ENCODE data around the gene NBDY.
"Not testable (repeated sequence)": the region's sequence is repeated elsewhere in the genome, so short reads cannot be mapped to it uniquely, and the experiment has no call there.

Gene NBDY

GRCh38 chrX:56764975-56765791 lies 36.1 kb downstream of the NBDY start:
- no peak for FAIRE-seq

DNA sequence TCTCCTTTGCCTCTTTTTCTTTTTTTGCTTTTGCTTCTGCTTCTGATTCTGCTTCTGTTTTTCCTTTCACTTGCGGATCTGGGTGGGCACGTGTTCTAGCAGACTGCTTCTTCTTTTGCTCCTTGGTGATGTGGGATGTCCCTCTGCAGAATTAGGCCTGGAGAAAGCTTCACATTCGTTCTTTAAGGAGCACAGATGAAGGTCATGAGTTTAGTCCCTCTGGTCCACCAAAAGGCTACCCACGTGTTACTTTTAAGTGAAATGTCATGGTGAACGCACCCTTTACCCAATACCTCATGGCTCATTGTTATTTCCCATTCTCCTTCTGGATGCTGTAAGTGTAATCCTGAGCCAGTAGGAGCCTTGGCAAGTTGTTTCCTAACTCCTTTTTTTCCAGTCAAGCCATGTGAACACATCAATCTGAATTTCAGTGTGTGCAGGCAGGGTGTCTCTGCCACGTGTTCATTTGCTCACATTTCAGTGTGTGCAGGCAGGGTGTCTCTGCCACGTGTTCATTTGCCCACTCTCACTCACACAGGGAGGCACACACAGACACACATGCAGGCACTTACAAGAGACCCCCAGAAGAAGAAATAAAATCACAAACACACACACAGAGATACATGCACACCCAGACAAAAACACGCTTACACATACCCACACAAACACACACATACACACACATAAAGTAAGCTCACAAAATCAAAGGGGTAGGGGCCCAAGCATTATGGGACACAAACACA lies 36.9 kb downstream of the NBDY start:
- peak; percentile 53 for FAIRE-seq

DNA sequence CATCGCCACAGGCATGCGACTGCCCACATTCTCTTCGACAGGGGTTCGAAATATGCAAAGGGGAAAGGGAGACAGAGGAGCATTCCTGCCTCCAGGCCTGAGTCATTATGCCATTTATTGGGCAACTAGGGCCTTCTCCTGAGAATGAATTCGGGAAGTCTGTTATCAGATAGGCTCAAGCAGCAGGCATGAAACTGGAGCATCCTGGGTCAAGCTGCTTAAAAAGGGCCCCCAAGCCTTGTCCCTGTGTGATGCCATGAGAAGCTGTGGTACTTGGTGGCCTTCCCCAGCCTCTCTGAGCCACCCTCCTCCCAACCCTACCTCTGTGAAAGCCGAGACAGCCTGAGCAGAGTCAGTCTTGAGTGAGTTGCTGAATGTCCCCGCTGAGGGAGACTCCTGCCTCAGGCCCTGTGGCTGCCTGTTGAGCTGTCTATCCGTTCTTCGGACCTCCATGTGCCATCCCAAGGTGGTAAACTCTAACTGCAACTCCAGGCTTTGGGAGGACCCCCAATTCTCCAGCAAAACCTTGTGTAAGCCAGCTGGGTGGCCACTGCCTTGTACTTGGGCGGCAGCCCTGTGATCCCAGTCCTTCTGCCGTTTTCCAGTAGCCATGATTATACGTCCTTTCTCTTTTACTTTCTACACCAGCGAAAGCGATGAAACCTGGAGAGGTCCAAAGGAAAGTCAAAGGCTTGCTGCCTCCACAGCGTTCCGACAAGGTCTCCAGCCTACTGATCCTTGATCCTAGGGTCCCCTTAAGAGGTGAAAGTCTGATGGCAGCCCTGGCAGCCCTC lies 37.7 kb downstream of the NBDY start:
- no peak for FAIRE-seq

DNA sequence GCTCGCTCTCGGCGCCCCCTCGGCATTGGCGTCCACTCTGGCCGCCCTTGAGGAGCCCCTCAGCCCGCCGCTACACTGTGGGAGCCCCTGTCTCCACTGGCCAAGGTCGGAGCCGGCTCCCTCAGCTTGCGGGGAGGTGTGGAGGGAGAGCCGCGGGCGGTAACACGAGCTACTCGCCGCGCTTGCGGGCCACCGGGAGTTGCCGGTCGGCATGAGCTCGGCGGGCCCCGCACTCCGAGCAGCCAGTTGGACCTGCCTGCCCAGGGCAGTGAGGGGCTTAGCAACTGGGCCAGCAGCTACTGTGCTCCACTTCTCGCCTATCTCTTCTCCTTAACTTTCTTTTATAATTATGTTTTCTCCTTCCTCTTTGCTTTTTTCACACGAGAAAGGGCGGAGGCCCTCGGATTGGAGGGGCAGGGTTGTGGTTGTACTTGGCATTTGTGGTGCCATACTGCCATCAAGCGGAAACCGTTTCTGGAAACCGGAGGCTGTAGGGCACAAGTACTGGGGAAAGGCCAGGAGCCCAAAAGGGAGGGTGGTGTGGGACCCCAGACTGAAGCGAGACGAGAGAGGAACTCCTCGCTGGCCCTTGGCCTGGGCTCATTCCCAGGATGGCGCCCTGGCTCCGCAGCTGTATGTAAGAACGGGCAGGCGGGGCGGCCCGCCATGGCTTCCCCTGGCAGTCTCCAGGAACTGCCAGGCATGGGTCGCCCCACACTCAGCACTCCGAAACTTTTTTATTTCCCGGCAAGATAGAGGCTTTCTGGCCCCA lies 38.5 kb downstream of the NBDY start:
- not testable (repeated sequence) for FAIRE-seq

DNA sequence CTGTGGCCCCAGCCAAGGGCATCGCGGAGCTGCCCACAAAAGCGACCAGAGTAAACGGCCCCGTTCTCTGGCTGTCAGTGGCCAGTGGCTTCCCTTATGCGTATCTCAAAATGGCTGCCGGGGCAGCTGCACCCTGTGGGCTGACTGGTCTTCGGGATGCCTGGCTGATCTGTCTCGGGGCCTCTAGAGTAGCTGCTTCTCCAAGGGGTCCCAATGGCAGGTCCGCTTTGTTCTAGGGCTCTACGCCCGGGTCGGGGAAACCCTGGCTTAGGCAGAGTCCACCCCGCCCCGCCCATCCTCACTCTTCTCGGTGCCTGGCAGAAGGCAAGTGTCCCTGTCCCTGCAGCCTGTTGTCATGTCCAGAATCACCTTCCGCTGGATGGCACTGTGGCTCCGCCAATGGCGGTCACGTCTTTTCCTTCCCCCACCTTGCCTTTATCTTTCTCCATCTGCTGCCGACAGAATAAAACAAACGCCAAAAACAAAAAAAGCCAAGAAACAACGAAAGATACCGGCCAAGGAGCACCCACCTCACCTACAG lies 39.1 kb downstream of the NBDY start:
- not testable (repeated sequence) for FAIRE-seq

GRCh38 chrX:56772675-56773521 lies 43.9 kb downstream of the NBDY start:
- peak; percentile 99 for FAIRE-seq

DNA sequence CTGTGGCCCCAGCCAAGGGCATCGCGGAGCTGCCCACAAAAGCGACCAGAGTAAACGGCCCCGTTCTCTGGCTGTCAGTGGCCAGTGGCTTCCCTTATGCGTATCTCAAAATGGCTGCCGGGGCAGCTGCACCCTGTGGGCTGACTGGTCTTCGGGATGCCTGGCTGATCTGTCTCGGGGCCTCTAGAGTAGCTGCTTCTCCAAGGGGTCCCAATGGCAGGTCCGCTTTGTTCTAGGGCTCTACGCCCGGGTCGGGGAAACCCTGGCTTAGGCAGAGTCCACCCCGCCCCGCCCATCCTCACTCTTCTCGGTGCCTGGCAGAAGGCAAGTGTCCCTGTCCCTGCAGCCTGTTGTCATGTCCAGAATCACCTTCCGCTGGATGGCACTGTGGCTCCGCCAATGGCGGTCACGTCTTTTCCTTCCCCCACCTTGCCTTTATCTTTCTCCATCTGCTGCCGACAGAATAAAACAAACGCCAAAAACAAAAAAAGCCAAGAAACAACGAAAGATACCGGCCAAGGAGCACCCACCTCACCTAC lies 44.5 kb downstream of the NBDY start:
- not testable (repeated sequence) for FAIRE-seq

DNA sequence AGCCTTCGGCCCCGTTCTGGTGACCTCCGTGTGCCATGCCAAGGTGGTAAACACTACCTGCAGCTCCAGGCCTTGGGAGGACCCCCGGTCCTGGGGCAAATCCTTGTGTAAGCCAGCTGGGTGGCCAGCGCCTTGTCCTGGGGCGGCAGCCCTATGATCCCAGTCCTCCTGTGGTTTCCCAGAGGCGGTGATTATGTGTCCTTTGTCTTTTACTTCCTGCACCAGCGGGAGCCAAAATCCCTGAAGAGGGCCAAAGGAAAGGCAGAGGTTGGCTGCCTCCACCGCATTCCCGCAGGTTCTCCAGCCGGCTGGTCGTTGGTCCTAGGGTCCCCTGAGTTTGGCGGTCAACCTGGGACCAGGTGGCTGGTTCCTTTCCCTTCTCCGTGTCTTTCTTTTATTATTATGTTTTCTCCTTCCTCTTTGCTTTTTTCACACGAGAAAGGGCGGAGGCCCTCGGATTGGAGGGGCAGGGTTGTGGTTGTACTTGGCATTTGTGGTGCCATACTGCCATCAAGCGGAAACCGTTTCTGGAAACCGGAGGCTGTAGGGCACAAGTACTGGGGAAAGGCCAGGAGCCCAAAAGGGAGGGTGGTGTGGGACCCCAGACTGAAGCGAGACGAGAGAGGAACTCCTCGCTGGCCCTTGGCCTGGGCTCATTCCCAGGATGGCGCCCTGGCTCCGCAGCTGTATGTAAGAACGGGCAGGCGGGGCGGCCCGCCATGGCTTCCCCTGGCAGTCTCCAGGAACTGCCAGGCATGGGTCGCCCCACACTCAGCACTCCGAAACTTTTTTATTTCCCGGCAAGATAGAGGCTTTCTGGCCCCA lies 49.3 kb downstream of the NBDY start:
- FAIRE-seq: peak; percentile 99

- not testable (repeated sequence) for FAIRE-seq
These were observed 50.0 kb downstream of the NBDY start for GRCh38 chrX:56778924-56779468.

GRCh38 chrX:56780681-56781649 lies 51.9 kb downstream of the NBDY start:
- FAIRE-seq: peak; percentile 97

DNA sequence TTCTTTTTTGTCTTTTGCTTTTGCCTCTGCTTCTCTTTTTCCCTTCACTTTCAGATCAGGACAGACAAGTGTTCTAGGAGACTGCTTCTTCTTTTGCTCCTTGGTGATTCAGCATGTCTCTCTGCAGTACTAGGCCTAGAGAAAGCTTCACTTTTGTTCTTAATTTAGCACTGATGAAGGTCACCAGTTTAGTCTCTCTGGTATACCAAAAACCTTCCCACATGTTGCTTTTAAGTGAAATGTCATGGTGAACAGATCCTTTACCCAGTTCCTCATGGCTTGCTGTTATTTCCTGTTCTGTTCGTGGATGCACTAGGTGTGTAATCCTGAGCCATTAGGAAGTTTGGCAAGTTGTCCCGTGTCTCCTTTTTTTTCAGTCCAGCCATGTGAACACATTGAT lies 53.3 kb downstream of the NBDY start:
- FAIRE-seq: no peak

DNA sequence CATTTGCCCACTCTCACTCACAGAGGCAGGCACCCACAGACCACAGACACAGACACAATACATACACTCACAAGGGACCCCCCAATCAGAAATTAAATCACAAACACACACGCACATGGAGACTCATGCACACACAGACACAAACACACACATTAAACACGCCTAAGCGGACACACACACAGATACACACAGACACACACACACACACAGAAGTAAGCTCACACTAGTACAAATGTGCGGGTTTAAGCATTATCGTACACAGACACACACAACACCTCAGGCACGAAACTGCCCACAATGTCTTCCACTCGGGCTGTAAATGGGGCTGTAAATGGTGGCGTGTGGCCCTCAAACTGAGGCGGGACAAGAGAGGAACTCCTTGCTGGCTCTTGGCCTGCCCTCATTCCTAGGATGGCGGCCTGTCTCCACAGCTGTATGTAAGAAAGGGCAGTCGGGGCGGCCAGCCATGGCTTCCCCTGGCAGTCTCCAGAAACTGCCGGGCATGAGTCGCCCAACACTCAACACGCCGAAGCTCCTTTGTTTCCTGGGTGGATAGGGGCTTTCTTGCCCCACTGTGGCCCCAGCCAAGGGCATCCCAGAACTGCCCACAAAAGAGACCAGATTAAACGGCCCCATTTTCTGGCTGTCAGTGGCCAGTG lies 53.9 kb downstream of the NBDY start:
- FAIRE-seq: no peak

- no peak for FAIRE-seq
These were observed 54.4 kb downstream of the NBDY start for GRCh38 chrX:56783450-56783831.

DNA sequence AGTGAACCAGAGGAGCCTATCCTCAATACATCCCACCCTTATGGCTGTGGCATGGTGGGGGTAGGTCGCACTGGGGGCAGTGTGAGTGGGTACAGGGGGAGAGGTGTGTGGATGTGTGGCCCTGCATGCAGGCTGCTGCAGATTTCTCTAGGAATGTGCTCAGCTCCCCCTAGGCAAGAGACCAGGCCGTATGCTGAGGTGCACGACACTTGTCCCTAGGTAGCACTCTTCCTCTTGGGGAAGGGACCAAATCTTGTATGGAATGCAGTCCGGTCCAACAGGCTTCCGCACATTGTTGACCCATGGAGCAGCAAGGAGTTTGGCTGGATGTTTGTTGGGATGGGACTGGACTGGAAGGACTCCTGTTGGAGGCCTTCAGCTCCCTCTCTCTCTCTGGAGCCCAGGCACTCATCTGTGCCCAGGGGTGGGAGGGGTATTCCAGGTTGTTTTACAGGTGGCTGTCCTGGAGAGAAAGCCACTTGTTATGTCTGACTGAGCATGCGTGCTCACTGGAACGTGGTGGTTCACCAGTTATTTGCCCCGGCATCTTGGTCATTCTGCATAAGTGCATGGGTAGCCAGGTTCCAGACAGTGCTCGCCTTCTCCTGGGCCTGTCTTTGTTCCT lies 55.1 kb downstream of the NBDY start:
- no peak for FAIRE-seq

DNA sequence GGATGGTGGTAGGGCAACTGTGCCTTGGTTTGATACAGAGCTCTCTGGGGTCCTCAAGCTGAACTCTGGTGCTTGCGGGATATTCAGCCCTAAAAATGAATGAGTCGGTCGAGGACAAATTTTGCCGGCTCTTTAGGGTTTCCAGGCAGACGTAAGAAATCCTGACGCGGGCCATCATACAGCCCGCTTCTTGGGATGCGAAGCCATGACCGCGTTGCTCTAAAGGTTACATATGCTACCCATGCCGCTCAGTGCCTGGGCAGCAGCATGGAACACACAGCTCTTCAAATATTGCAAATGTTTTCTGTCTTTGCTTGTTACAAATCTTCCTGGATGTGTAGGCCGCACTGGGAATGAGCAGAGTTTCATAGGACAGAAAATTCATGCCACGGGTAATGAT lies 55.6 kb downstream of the NBDY start:
- no peak for FAIRE-seq

DNA sequence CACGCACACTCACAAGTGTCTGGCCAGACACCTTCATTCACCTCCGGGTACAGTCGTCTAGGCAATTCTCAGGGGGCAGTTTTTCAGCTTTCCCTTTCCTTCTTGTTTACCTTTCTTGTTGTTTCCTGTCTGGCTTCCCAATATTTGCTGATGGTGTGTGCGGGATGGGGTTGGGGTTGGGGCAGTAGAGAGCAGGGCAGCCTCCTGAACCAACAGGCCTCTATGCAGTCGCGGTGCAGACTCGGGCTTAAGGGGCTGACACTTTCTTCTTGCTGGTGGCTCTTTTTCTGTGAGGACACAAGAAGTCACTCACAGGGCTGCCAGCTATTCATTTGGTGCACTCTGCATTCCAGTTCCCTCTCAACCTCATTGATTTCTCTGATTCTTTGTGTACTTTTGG lies 56.4 kb downstream of the NBDY start:
- no peak for FAIRE-seq

Measured in colon (tissue), 2 donors.